ENCODE results near the gene RAD51.
"Not testable (repeated sequence)": the region's sequence is repeated elsewhere in the genome, so short reads cannot be mapped to it uniquely, and the experiment has no call there.

The RAD51 gene

DNA sequence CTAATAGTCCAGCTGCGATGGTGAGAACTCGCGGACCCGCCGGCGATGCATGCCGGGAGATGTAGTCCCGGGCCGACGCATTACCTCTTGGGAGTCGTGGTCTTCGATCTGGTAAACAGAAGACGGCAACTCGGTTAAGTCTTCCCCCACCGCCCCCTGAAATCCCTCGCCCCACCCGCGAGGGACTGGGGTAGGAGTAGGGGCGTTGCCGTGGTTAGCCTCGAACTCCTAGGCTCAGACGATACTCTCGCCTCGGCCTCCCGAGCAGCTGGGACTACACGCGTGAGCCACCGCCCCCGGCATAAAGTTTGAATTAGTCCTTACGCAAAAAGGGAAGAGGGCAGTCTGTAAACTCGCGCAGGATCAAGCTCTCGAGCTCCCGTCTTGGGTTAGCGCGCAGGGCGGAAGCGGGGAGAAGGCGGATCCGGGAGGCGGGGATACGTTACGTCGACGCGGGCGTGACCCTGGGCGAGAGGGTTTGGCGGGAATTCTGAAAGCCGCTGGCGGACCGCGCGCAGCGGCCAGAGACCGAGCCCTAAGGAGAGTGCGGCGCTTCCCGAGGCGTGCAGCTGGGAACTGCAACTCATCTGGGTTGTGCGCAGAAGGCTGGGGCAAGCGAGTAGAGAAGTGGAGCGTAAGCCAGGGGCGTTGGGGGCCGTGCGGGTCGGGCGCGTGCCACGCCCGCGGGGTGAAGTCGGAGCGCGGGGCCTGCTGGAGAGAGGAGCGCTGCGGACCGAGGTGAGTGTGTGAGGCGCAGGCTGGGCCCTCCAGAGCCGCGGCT lies at the start of gene RAD51:
Gene RAD51 (plus strand): TSS at position 487 of the 781 bp plus-strand sequence. CDS start 3,585 bp downstream, outside the sequence.
- peak; percentile 95 for DNase-seq

DNA sequence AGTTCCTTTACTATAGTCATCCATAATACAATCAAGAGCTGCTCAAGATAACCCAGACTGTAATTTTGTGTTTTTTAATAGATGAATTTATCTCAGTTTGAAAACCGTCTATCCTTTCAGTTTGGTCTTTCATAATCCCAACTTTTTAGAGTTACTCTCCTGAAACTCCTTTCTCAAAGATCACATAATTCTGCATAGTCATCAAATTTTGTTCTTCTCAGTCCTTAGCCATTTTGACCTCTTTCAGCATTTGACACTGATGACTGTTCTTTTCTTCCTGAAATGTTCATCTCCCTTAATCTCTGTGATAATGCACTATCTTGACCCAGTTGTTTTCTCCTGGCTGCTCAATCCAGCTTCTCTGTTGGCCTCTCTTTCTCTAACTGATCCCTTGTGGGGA lies 47.5 kb upstream of the RAD51 start:
- no peak for DNase-seq

DNA sequence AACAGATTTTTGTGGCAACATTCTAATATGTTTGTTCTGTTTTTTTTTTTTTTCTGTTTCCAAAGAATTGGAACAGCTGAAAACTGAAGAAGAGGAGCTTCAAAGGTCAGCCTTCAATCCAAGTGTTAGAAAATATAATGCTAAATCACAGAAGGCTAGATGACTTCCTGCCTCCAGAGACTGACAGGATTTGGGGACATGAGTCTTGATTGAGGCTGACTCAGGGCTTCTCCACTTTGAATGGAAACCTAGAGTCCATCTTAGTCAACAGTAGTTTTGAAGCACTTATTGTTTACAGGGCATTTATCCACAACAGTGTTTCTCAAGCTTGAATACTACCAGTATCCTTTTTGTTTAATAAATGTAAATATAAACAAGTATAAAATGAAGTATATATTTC lies 44.5 kb upstream of the RAD51 start:
- DNase-seq, result no peak

DNA sequence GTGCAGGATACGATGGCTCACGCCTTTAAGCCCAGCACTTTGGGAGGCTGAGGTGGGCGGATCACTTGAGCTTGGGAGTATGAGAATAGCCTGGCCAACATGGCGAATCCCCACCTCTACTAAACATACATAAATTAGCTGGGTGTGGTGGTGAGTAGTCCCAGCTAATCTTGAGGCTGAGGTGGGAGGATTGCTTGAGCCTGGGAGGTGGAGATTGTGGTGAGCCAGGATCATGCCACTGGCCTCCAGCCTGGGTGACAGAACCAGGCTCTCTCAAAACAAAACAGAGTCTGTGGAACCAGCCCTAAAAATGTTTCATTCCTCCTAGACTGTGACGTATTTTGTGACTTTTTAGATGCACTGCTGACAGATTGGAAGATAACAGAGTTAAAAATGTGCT lies 34.3 kb upstream of the RAD51 start:
- DNase-seq, result no peak

DNA sequence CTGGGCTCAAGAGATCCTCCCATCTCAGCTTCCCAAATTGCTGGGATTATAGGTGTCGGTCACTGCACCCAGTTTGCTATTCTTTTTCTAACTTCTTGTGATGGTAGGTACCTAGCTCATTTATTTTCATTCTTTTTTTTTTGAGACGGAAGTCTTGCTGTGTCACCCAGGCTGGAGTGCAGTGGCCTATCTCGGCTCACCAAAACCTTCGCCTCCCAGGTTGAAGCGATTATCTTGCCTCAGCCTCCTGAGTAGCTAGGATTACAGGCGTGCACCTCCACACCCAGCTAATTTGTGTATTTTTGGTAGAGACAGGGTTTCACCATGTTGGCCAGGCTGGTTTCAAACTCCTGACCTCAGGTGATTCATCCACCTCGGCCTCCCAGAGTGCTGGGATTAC lies 30.1 kb upstream of the RAD51 start:
- no peak for DNase-seq

DNA sequence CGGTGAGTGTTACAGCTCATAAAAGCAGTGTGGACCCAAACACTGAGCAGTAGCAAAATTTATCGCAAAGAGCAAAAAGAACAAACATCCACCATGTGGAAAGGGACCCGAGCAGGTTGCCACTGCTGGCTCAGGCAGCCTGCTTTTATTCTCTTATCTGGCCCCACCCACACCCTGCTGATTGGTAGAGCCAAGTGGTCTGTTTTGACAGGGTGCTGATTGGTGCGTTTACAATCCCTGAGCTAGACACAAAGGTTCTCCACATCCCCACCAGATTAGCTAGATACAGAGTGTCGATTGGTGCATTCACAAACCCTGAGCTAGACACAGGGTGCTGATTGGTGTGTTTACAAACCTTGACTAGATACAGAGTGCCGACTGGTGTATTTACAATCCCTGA lies 18.7 kb upstream of the RAD51 start:
- not testable (repeated sequence) for DNase-seq

DNA sequence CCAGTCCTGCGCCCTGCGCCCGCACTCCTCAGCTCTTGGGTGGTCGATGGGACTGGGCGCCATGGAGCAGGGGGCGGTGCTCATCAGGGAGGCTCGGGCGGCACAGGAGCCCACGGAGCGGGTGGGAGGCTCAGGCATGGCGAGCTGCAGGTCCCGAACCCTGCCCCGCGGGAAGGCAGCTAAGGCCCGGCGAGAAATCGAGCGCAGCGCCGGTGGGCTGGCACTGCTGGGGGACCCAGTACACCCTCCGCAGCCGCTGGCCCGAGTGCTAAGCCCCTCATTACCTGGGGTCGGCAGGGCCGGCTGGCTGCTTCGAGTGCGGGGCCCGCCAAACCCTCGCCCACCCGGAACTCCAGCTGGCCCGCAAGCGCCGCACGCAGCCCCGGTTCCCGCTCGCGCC lies 18.1 kb upstream of the RAD51 start:
- not testable (repeated sequence) for DNase-seq

DNA sequence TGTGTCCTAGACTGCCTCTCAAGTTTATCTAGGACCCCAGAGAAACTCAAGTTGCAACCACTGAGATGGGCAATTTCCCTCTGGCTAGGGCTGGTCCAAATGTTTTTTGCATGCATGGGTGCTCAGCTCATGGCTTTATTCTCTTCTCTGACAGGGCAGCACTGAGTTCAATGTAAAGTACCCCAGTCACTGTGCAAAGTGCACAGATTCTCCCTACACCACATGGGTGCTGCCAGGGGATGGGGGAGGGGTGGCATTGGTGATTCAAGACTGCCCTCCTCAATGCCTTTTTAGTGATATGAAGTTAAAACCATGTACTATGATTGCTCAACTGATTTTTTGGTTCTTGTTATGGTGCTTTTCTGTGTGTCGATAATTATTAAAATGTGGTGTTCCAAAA lies 14.8 kb upstream of the RAD51 start:
- no peak for DNase-seq

DNA sequence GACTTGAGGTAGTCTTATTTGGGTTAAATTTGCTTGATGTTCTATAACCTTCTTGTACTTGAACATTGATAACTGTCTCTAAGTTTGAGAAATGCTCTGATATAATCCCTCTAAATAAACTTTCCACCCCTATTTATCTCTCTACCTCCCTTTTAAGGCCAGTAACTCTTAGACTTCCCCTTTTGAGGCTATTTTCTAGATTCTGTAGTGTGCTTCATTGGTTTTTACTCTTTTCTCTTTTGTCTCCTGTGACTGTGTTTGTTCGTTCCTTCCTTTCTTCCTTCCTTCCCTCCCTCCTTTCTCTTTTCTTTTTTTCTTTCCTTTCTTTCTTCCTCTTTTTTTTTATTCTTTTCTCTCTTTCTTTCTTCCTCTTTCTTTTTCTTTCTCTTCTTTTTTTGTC lies 14.0 kb upstream of the RAD51 start:
- DNase-seq, result not testable (repeated sequence)

DNA sequence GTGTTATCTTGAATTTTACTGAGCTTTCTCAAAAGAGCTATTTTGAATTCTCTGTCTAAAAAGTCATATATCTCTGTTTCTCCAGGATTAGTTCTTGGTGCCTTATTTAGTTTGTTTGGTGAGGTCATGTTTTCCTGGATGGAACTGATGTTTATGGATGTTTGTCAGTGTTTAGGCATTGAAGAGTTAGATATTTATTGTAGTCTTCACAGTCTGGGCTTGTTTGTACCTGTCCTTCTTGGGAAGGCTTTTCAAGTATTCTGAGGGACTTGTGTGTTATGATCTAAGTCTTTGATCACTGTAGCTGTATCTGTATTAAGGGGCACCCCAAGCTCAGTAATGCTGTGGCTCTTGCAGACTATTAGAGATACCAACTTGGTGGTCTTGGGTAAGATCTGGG lies 10.6 kb upstream of the RAD51 start:
- DNase-seq, result no peak

DNA sequence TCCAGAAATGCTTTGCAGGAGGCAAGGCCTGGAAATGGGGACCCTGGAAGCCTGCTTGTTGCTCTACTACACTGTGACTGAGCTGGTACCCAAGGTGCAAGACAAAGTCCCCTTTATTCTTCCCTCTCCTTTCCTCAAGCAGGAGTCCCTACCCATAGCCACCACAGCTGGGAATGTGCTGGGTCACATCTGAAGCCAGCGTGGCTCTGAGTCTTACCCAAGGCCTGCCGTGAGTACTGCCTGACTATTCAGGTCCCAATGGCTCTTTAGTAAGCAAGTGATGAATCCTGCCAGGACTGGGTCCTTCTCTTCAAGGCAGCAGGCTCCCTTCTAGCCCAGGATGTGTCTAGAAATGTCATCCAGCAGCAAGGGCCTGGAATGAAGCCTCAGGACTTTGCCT lies 9.6 kb upstream of the RAD51 start:
- no peak for DNase-seq

DNA sequence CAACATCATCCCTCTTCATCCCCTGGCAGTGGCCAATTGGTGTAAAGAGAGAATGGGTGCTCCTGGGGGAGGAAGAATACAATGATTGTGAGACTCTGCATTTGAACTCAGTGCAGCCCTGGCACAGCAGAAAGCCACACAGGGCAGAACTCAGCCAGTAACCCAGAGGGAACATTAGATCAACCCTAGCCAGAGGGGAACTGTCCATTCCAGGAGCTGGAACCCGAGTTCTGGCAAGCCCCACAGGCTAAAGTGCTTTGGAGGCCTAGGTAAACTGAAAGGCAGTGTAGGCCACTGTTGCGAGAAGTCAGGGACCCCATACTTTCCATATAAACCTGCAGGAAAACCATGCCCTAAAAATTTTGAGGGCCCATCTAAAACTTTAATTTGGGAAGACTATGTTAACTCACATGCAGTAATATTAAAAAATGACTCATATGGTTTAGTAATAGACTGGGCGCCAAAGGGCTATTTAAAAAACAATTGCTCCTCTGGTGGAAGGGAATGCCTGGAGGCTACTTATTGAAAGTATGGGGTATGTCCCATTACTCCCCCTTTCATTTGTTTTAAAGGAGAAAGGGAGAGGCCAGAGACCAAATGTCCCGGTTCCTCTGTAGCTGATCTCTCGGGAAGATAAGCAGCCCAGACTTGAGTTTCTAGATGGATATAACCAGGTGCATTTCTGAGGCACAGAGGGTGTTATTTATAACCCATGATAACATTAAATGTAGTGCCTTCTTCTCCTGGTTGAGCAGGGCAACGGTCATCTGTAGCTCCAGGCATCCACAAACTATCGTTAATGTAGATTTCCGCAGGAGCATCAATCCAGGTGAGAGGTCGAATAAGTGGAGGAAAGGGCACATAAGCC lies 5.8 kb upstream of the RAD51 start:
- no peak for DNase-seq

DNA sequence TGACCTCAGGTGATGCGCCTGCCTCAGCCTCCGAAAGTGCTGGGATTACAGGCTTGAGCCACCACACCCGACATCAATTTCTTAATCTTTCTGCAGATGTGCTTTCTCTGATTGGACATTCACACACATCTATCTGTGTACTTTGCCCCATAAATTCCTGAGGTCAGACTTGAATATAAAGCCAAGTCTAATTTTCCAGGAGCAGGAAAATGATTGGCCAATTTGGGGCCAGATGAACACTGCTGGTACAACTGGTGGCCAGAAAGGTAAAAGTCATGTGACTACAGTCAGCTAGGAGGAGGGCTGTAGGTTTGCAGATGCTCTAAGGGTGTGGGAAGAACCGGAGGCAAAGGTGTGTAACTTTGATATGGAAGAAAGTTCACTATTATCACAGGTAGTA lies 3.2 kb upstream of the RAD51 start:
- no peak for DNase-seq

DNA sequence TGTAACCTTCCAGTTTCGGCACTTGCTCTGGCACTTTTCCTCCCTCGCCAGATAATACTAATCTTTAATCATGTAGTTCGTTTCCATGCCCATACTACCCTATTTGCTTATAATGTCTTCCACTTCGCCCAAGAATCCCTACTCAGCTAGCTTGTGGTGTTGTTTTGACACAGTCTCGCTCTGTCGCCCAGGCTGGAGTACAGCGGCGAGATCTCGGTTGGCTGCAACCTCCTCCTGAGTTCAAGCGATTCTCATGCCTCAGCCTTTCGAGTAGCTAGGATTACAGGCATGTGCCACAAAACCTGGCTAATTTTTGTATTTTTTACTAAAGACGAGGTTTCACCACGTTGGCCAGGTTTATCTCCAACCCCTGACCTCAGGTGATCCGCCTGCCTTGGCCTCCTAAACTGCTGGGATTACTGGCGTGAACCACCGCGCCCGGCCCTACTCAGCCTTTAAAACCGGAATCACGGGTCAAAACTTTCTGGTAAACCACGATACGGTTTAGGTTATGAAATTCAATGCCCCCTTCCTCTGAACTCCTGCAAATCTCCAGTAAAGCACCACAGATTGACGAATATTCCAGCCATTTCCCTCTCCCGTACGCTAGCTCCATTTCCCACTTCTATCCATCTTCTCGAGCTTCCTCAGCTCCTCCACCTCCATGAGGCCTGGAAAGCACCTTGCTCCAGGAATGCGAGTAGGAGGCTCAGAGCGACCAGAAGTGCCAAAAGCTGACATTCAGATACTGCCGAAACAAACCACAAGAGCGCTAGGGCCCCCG lies 878 bp upstream of the RAD51 start:
- DNase-seq, result no peak

DNA sequence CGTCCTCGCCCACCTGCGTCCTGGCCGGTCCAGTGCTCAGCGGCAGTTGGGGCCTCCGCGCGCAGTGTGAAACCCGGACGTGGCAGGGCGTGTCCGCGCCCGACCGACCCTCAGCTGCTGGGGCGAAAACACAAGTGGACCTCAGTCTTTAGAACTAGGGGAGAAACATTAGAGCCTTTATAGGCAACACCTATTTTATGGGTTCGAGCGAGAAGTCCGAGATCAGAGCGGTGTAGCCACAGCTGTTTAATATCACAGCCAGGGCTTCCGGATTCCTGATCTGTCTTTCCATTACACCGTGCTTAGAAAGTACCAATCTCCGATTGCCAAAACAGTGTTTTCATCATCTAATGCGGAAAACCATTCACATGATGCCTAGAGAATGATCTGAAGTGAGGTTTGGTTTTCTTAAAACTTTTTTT lies 506 bp downstream of the RAD51 start:
- DNase-seq, result peak; percentile 15

DNA sequence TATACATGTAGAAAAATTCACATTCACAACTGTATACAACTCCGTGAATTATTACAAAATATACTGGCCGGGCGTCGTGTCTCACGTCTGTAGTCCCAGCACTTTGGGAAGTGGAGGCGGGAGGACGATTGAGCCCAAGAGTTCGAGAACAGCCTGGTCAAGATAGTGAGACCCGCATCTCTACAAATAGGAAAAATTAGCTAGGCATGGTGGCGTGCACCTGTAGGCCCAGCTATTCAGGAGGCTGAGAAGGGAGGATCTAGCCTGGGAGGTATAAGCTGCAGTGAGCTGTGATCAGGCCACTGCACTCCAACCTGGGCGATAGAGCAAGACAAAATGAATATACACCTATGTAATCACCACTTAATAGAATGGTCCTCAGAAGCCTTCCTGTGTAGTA lies 1.3 kb downstream of the RAD51 start:
- DNase-seq, result no peak

DNA sequence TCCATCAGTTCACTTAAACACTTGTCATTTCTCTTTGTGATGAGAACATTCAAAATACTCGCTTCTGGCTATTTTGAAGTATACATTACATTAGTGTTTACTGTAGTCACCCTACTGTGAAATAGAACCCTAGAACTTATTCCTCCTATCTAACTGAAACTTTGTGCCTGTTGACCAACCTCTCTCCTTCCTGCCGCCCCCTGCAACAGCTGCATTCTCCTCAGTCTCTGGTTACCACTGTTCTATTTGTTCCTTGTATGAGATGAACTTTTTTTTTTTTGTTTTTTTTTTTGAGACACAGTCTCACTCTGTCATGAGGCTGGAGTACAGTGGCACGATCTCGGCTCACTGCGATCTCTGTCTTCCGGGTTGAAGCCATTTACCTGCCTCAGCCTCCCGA lies 2.9 kb downstream of the RAD51 start:
- DNase-seq, result no peak

DNA sequence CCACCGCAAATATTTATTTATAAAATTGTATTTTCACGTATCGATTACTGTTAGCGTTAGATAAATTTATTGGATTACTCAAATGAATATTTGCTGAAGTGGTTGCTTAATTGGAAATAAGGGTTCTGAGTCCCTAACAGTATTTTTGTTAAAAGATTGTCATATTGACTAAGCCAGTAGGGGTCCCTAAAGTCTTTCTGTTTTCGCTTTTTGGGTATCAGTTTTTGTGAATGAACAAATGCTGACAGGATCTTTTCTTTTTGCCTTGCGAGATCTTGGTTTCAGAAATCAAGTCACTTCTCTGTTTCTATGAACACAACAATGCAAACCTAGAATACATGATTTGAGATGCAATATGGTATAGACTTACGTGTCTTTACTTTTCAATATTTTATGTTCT lies 7.1 kb downstream of the RAD51 start:
- no peak for DNase-seq

DNA sequence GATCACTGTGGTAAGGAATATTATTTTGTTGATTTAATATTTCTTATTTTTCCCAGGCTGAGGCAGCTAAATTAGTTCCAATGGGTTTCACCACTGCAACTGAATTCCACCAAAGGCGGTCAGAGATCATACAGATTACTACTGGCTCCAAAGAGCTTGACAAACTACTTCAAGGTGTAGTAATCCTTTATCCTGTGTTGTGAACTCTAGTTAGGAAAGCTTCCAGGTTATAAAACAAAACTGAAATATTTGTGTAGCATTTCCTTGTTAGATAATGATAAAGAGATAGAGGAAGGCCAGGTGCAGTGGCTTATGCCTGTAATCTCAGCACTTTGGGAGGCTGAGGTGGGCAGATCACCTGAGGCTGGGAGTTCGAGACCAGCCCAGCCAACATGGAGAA lies 11.1 kb downstream of the RAD51 start:
- no peak for DNase-seq

DNA sequence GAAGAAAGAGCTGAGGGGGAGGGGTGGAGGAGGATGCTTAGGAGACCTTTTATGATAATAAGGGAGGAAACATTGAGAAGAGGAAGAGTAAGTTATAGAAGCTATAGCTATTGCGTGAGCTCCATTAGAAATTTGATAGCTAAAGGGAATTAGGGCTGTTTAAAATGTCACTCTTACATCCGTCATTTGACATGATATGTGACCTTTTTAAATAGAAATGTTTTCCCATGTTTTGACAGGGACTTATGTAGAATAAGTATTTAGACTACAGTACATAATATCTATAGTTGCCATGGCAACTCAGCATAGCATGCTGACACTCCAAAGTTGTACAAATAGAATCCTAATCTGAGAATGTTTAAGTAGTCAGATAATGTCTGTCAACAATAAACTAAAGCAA lies 19.2 kb downstream of the RAD51 start:
- no peak for DNase-seq

DNA sequence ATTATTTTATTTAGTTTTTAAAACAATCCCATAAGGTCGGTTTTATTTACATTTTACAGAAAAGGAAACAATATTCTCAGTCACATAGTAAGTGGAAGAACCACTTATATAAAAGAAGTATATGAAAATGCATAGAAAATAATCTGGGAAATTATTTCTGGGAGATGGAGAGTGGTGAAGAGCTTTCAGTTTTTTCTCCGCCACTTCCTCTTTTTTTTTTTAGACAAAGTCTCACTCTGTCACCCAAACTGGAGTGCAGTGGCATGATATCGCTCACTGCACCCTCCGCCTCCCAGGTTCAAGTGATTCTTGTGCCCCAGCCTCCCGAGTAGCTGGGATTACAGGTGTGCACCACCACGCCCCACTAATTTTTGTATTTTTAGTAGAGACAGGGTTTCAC lies 21.2 kb downstream of the RAD51 start:
- DNase-seq, result no peak

DNA sequence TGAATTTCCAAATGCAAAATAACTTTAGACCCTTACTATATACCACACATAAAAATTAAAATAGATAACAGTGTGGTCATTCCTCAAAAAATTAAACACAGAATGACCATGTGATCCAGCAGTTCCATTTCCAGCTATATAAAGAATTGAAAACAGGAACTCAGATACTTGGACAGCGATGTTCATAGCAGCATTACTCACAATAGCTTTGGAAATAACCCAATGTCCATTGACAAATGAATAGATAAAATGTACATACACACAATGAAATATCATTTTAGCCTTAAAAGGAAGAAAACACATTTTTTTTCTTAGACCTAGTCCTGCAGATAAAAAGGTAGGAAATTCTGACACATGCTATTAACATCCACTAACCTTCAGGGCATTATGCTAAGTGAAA lies 26.7 kb downstream of the RAD51 start:
- DNase-seq, result no peak

DNA sequence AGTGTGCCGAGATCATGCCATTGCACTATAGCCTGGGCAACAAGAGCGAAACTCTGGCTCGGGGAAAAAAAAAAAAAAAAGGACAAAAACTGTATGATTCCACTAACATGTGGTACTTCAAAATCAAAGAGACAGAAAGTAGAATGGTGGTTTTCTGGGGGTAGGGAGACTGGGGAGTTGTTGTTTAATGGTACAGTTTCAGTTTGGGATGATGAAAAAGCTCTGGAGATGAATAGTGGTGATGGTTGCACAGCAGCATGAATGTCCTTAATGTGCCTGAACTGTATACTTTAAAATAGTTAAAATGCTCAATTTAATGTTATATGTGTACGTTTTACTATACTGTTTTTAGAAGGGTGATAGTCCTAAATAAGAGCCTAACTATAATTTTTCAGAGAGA lies 27.4 kb downstream of the RAD51 start:
- DNase-seq, result no peak

DNA sequence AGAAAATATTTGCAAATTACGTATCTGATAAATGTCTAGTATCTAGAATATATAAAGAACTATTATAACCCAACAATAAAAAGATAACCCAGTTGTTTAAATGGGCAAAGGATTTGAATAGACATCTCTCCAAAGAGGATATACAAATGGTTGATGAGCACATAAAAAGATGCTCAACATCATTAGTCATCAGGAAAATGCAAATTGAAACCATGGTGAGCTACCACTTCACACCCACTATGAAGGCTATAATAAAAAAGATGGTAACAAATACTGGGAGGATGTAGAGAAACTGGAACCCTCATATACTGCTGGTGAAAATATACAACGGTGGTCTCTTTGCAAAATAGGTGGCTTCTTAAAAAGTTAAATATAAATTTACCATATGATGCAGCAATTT lies 28.0 kb downstream of the RAD51 start:
- no peak for DNase-seq

Measured in fibroblast of skin of right biceps (primary cell).